Parathyroid adenoma (tissue), 2 donors: Measurements from ENCODE around the gene YWHAB.

Experiments
- H2AFZ ChIP-seq: fragments of 300-600 bp; sonication (generic); one replicate; pipeline ENCODE4 v1.7.0; 2017; ENCODE audit warnings: antibody characterized with exemption, mild to moderate bottlenecking
- H3K27ac ChIP-seq: fragments of 300-600 bp; sonication (generic); one replicate; pipeline ENCODE4 v1.7.0; 2017
- H3K27me3 ChIP-seq: fragments of 300-600 bp; sonication (generic); one replicate; pipeline ENCODE4 v1.7.0; 2017; ENCODE audit warnings: low read length; ENCODE audit not compliant: control insufficient read depth, insufficient read depth
- H3K36me3 ChIP-seq: fragments of 300-600 bp; sonication (generic); one replicate; pipeline ENCODE4 v1.7.0; 2017; ENCODE audit warnings: low read length; ENCODE audit not compliant: control insufficient read depth, insufficient read depth
- H3K4me1 ChIP-seq: fragments of 300-600 bp; sonication (generic); one replicate; pipeline ENCODE4 v1.7.0; 2017; ENCODE audit warnings: control low read depth
- H3K4me2 ChIP-seq: fragments of 300-600 bp; sonication (generic); one replicate; pipeline ENCODE4 v1.7.0; 2017; ENCODE audit warnings: low read length
- H3K4me3 ChIP-seq: fragments of 300-600 bp; sonication (generic); one replicate; pipeline ENCODE4 v1.7.0; 2017; ENCODE audit warnings: low read depth, low read length
- H3K79me2 ChIP-seq: fragments of 300-600 bp; sonication (generic); one replicate; pipeline ENCODE4 v1.7.0; 2017; ENCODE audit warnings: control low read depth
- H3K9ac ChIP-seq: fragments of 300-600 bp; sonication (generic); one replicate; pipeline ENCODE4 v1.7.0; 2017; ENCODE audit warnings: mild to moderate bottlenecking
- H3K9me3 ChIP-seq: fragments of 300-600 bp; sonication (generic); one replicate; pipeline ENCODE4 v1.7.0; 2017; ENCODE audit warnings: low read length; ENCODE audit not compliant: control insufficient read depth
- CTCF ChIP-seq: fragments of 300-600 bp; sonication (generic); IDR thresholded peaks from one replicate; pipeline ENCODE4 v1.7.0; 2017; ENCODE audit warnings: antibody characterized with exemption, mild to moderate bottlenecking
- donor health status: primary hyperparathyroidism.

Gene YWHAB

GRCh38 chr20:44849703-44850102 lies 35.8 kb upstream of the YWHAB start:
- Histone ChIP-seq H3K4me3 (no peak overlapping the region), H3K79me2 (no peaks in the 10 kb centered on the region), H3K27me3 (no peaks in the 10 kb centered on the region), H3K4me2 (no peak overlapping the region), H2AFZ (no peak overlapping the region), H3K9ac (no peak overlapping the region), H3K9me3 (no peaks in the 10 kb centered on the region), H3K4me1 (no peaks in the 10 kb centered on the region), H3K36me3 (no peaks in the 10 kb centered on the region), H3K27ac (no peak overlapping the region)
- TF ChIP-seq CTCF, result no peak

GRCh38 chr20:44850272-44850671 lies 35.2 kb upstream of the YWHAB start:
- Histone ChIP-seq H3K36me3 (no peaks in the 10 kb centered on the region), H3K4me3 (no peak overlapping the region), H3K9me3 (no peaks in the 10 kb centered on the region), H2AFZ (no peak overlapping the region), H3K27me3 (no peaks in the 10 kb centered on the region), H3K9ac (no peak overlapping the region), H3K4me1 (no peaks in the 10 kb centered on the region), H3K4me2 (no peak overlapping the region), H3K27ac (no peak overlapping the region), H3K79me2 (no peaks in the 10 kb centered on the region)
- no peak for TF ChIP-seq CTCF

- no peaks in the 10 kb centered on the region for H3K9me3 ChIP-seq
- H2AFZ ChIP-seq, result no peak overlapping the region
- H3K4me1 ChIP-seq, result no peaks in the 10 kb centered on the region
- no peaks in the 10 kb centered on the region for H3K79me2 ChIP-seq
- H3K27me3 ChIP-seq, result no peaks in the 10 kb centered on the region
- H3K4me2 ChIP-seq, result no peak overlapping the region
- H3K27ac ChIP-seq, result no peak overlapping the region
- no peak overlapping the region for H3K4me3 ChIP-seq
- H3K36me3 ChIP-seq, result no peaks in the 10 kb centered on the region
- no peak overlapping the region for H3K9ac ChIP-seq
- TF ChIP-seq CTCF, result no peak
These were observed 34.7 kb upstream of the YWHAB start for GRCh38 chr20:44850837-44851236.

- Histone ChIP-seq H3K9ac (no peak overlapping the region), H3K4me1 (no peaks in the 10 kb centered on the region), H2AFZ (no peak overlapping the region), H3K27ac (no peak overlapping the region), H3K9me3 (no peaks in the 10 kb centered on the region), H3K27me3 (no peaks in the 10 kb centered on the region), H3K36me3 (no peaks in the 10 kb centered on the region), H3K79me2 (no peaks in the 10 kb centered on the region), H3K4me3 (no peak overlapping the region), H3K4me2 (no peak overlapping the region)
- TF ChIP-seq CTCF, result no peak
These were observed 34.0 kb upstream of the YWHAB start for GRCh38 chr20:44851545-44851944.

GRCh38 chr20:44856442-44856841 lies 29.1 kb upstream of the YWHAB start:
- H3K4me1 ChIP-seq, result no peaks in the 10 kb centered on the region
- H3K27me3 ChIP-seq, result no peaks in the 10 kb centered on the region
- no peaks in the 10 kb centered on the region for H3K36me3 ChIP-seq
- no peak overlapping the region for H3K27ac ChIP-seq
- no peak overlapping the region for H3K9ac ChIP-seq
- no peak for TF ChIP-seq CTCF
- no peaks in the 10 kb centered on the region for H3K79me2 ChIP-seq
- H3K4me3 ChIP-seq, result no peak overlapping the region
- no peaks in the 10 kb centered on the region for H3K9me3 ChIP-seq
- H3K4me2 ChIP-seq, result no peak overlapping the region
- no peak overlapping the region for H2AFZ ChIP-seq
